ENCODE results near the gene MTLN. TPM values are rescaled to one million over a fixed set of nuclear protein-coding genes. Genes with fewer than 3 reads are reported as not detected.
"Not testable (repeated sequence)": the region's sequence is repeated elsewhere in the genome, so short reads cannot be mapped to it uniquely, and the experiment has no call there.

The MTLN gene
- total RNA-seq, 1 donor from 2014 or later: 9.9 TPM

- H3K36me3 Mint-ChIP-seq: no peaks in the 10 kb centered on the region
- Histone ChIP-seq H3K36me3 (no peaks in the 10 kb centered on the region), H3K4me2 (no peak overlapping the region), H3K27me3 (no peaks in the 10 kb centered on the region), H3K27ac (no peak overlapping the region), H3K9me3 (ENCODE audit: low read depth) (no peaks in the 10 kb centered on the region), H3F3A (ENCODE audit: low read depth) (peaks cover 15% of the 10 kb centered on the region), H3K4me1 (peaks cover 16% of the 10 kb centered on the region), H3K79me2 (ENCODE audit: low read depth) (peaks cover 8% of the 10 kb centered on the region), H2AFZ (replicated peaks) (no peak overlapping the region), H3K9ac (no peak overlapping the region), H4K20me1 (ENCODE audit: low read depth) (no peaks in the 10 kb centered on the region), H3K4me3 (no peak overlapping the region)
- H3K4me3 Mint-ChIP-seq: no peak overlapping the region
- peaks cover 4% of the 10 kb centered on the region for H3K4me1 Mint-ChIP-seq
- H3K9me3 Mint-ChIP-seq: peaks cover 20% of the 10 kb centered on the region
- peaks cover 4% of the 10 kb centered on the region for H3K27me3 Mint-ChIP-seq (ENCODE audit: insufficient read depth, low read depth)
- no peak for DNase-seq (ENCODE audit: low spot score)
- no peak overlapping the region for H3K27ac Mint-ChIP-seq
- TF ChIP-seq EZH2phosphoT487 (IDR thresholded peaks at IDR 0.05) (no peak), EZH2 (IDR thresholded peaks at IDR 0.05) (no peak), CTCF (IDR thresholded peaks at IDR 0.05) (no peak)
These were observed 3.3 kb upstream of the MTLN start for GRCh38 chr2:110215566-110216158.

- Histone ChIP-seq H3K9me3 (ENCODE audit: low read depth) (no peaks in the 10 kb centered on the region), H3K4me2 (no peak overlapping the region)
- H3K4me1 Mint-ChIP-seq: peaks cover 4% of the 10 kb centered on the region
These were observed 2.7 kb upstream of the MTLN start for GRCh38 chr2:110215091-110215490.

GRCh38 chr2:110213522-110213921 is 1.2 kb upstream of the MTLN start:
- DNase-seq (ENCODE audit: low spot score); H3K4me3 ChIP-seq; H3K4me3 Mint-ChIP-seq; H3K36me3 Mint-ChIP-seq; H4K20me1 ChIP-seq (ENCODE audit: low read depth); H3K9ac ChIP-seq; H3K4me1 Mint-ChIP-seq; H3K27ac ChIP-seq; H3K27me3 Mint-ChIP-seq (ENCODE audit: insufficient read depth, low read depth); H2AFZ ChIP-seq (replicated peaks); H3K36me3 ChIP-seq; H3K79me2 ChIP-seq (ENCODE audit: low read depth); H3K27me3 ChIP-seq; H3K27ac Mint-ChIP-seq; H3K9me3 ChIP-seq (ENCODE audit: low read depth); H3K4me2 ChIP-seq: not testable (repeated sequence)
- peaks cover 17% of the 10 kb centered on the region for H3K9me3 Mint-ChIP-seq
- Histone ChIP-seq H3F3A (ENCODE audit: low read depth) (peaks cover 15% of the 10 kb centered on the region), H3K4me1 (peaks cover 16% of the 10 kb centered on the region)

More at GRCh38 chr2:110215091-110215490, 2.7 kb upstream of the MTLN start:
- TF ChIP-seq EZH2 (IDR thresholded peaks at IDR 0.05) (no peak), EZH2phosphoT487 (IDR thresholded peaks at IDR 0.05) (no peak), CTCF (IDR thresholded peaks at IDR 0.05) (no peak)
- H3K27ac ChIP-seq: no peak overlapping the region
- peaks cover 8% of the 10 kb centered on the region for H3K79me2 ChIP-seq (ENCODE audit: low read depth)
- H3K27ac Mint-ChIP-seq: no peak overlapping the region
- peaks cover 16% of the 10 kb centered on the region for H3K4me1 ChIP-seq
- peaks cover 4% of the 10 kb centered on the region for H3K27me3 Mint-ChIP-seq (ENCODE audit: insufficient read depth, low read depth)
- H3K36me3 Mint-ChIP-seq: no peaks in the 10 kb centered on the region
- no peak for DNase-seq (ENCODE audit: low spot score)
- no peaks in the 10 kb centered on the region for H3K36me3 ChIP-seq
- H2AFZ ChIP-seq (replicated peaks): no peak overlapping the region
- no peaks in the 10 kb centered on the region for H3K27me3 ChIP-seq
- H3K4me3 Mint-ChIP-seq: no peak overlapping the region
- H3K9me3 Mint-ChIP-seq: peaks cover 20% of the 10 kb centered on the region
- no peak overlapping the region for H3K4me3 ChIP-seq
- H3F3A ChIP-seq (ENCODE audit: low read depth): peaks cover 15% of the 10 kb centered on the region
- no peak overlapping the region for H3K9ac ChIP-seq
- H4K20me1 ChIP-seq (ENCODE audit: low read depth): no peaks in the 10 kb centered on the region

GRCh38 chr2:110205660-110206455 is 6.5 kb downstream of the MTLN start:
- H3K36me3 Mint-ChIP-seq: no peaks in the 10 kb centered on the region
- peak overlapping the region; percentile 70 for H3K4me3 ChIP-seq
- H3K9me3 Mint-ChIP-seq: no peaks in the 10 kb centered on the region
- H3K9me3 ChIP-seq (ENCODE audit: low read depth): no peaks in the 10 kb centered on the region
- peak overlapping the region; percentile 95 for H3K4me3 Mint-ChIP-seq
- peaks cover 12% of the 10 kb centered on the region for H3K4me1 Mint-ChIP-seq
- H3K36me3 ChIP-seq: no peaks in the 10 kb centered on the region
- no peaks in the 10 kb centered on the region for H3K27me3 ChIP-seq
- no peak overlapping the region for H3K27ac Mint-ChIP-seq
- H3K9ac ChIP-seq: no peak overlapping the region
- H4K20me1 ChIP-seq (ENCODE audit: low read depth): no peaks in the 10 kb centered on the region
- no peak overlapping the region for H3K4me2 ChIP-seq
- DNase-seq (ENCODE audit: low spot score): no peak
- H3K79me2 ChIP-seq (ENCODE audit: low read depth): no peaks in the 10 kb centered on the region
- no peaks in the 10 kb centered on the region for H3K27me3 Mint-ChIP-seq (ENCODE audit: insufficient read depth, low read depth)
- no peak overlapping the region for H3K27ac ChIP-seq
- H3K4me1 ChIP-seq: peaks cover 5% of the 10 kb centered on the region
- H2AFZ ChIP-seq (replicated peaks): peak overlapping the region; percentile 93
- H3F3A ChIP-seq (ENCODE audit: low read depth): peaks cover 9% of the 10 kb centered on the region
- no peak for TF ChIP-seq CTCF (IDR thresholded peaks at IDR 0.05)
- TF ChIP-seq EZH2 (IDR thresholded peaks at IDR 0.05): no peak
- no peak for TF ChIP-seq EZH2phosphoT487 (IDR thresholded peaks at IDR 0.05)
